Small intestine (tissue), 7 donors: Measurements from ENCODE around the gene ATP7A. TPM values are rescaled to one million over a fixed set of nuclear protein-coding genes. Genes with fewer than 3 reads are reported as not detected.
"Not testable (repeated sequence)": the region's sequence is repeated elsewhere in the genome, so short reads cannot be mapped to it uniquely, and the experiment has no call there.

ENCODE experiments used
- DNase-seq, 2 donors: peaks; one replicate each; pipeline versions ENCODE4 v3.0.0 to v3.0.0-alpha.2; 2013
- FAIRE-seq: peaks from 2 replicates; lab custom pipeline; 2012; peaks lifted over from hg19 to GRCh38; lab: Jason Lieb, UNC
- H3K27ac ChIP-seq, 3 donors: one replicate each; pipeline ENCODE4 v1.5.1; 2013; ENCODE audit warnings: low read length in 2 of 3, mild to moderate bottlenecking in 2 of 3, control low read depth in 1 of 3, inconsistent platforms in 1 of 3, low read depth in 1 of 3, moderate library complexity in 1 of 3
- H3K27me3 ChIP-seq, 3 donors: one replicate each; pipeline ENCODE4 v1.6.1; 2013; ENCODE audit warnings: low read length in 3 of 3, inconsistent platforms in 1 of 3; ENCODE audit not compliant: control insufficient read depth in 3 of 3, insufficient read depth in 3 of 3
- H3K36me3 ChIP-seq, 3 donors: one replicate each; pipeline ENCODE4 v1.6.1; 2013; ENCODE audit warnings: low read length in 3 of 3, inconsistent platforms in 1 of 3, low read depth in 1 of 3, mild to moderate bottlenecking in 1 of 3, moderate library complexity in 1 of 3; ENCODE audit not compliant: control insufficient read depth in 3 of 3, insufficient read depth in 2 of 3
- H3K4me1 ChIP-seq, 3 donors: one replicate each; pipeline ENCODE4 v1.6.1; 2013; ENCODE audit warnings: low read length in 2 of 3, inconsistent platforms in 1 of 3, low read depth in 1 of 3, mild to moderate bottlenecking in 1 of 3, moderate library complexity in 1 of 3; ENCODE audit not compliant: control insufficient read depth in 3 of 3, insufficient read depth in 2 of 3
- H3K4me3 ChIP-seq, 3 donors: one replicate each; pipeline ENCODE4 v1.5.1; 2013; ENCODE audit warnings: low read length in 3 of 3, control low read depth in 1 of 3, inconsistent platforms in 1 of 3, low read depth in 1 of 3, mild to moderate bottlenecking in 1 of 3, moderate library complexity in 1 of 3
- H3K9me3 ChIP-seq, 2 donors: one replicate each; pipeline ENCODE4 v1.6.1; 2013; ENCODE audit warnings: low read depth in 1 of 2, low read length in 1 of 2; ENCODE audit not compliant: control insufficient read depth in 2 of 2, insufficient read depth in 1 of 2
- WGBS, 3 donors: extraction: QIAGEN DNeasy Blood & Tissue Kit; methylation state at CpG; one replicate each; pipeline ENCODE4 v1.1.7; 2013; 5-methylcytosine and 5-hydroxymethylcytosine counted together
- polyA plus RNA-seq, 4 donors: library from polyadenylated mRNA; stranded (reverse) in 3 of 4; unstranded in 1 of 4; fragments of 200-250 nt in 3 of 4; fragments of 120-200 nt in 1 of 4; gene quantifications; one replicate each; pipeline versions ENCODE4 v1.2.1 to v1.2.3, GENCODE V29; 2013
- donor health status: healthy with polysubstance abuse.
- donor health status: control.
- donor health status: control.
- donor health status: Bipolar disorder and iron deficiency.
- donor health status: healthy.

ATP7A gene
- polyA plus RNA-seq, 4 donors = 0.81 to 9.2 (median 1.8) TPM

GRCh38 chrX:78064698-78065601, 154.5 kb downstream of the ATP7A start:
- WGBS, 3 donors = 69 to 79% (median 76%) methylated on average over 6 of the region's 6 CpGs
- not testable (repeated sequence) for H3K4me1 ChIP-seq, H3K4me3 ChIP-seq, DNase-seq, FAIRE-seq, H3K27me3 ChIP-seq, H3K36me3 ChIP-seq, H3K9me3 ChIP-seq
- H3K27ac ChIP-seq = peak overlapping the region in 1 of 3 donors; percentile 38

GRCh38 chrX:78066110-78066509, 155.6 kb downstream of the ATP7A start:
- FAIRE-seq (no peak), DNase-seq (no peak)
- peaks cover 0 to 5% of the 10 kb centered on the region in 2 donors for H3K9me3 ChIP-seq
- no peaks in the 10 kb centered on the region for H3K4me1 ChIP-seq
- no peak overlapping the region for H3K4me3 ChIP-seq
- 81 to 94% (median 93%) methylated on average over 1 of the region's 1 CpG for WGBS, 3 donors
- H3K27ac ChIP-seq = no peak overlapping the region
- H3K36me3 ChIP-seq = no peaks in the 10 kb centered on the region
- no peaks in the 10 kb centered on the region for H3K27me3 ChIP-seq

GRCh38 chrX:78071331-78071730, 160.8 kb downstream of the ATP7A start:
- H3K36me3 ChIP-seq = no peaks in the 10 kb centered on the region
- H3K9me3 ChIP-seq = peaks cover 0 to 3% of the 10 kb centered on the region in 2 donors
- FAIRE-seq (no peak), DNase-seq (no peak)
- no peak overlapping the region for H3K4me3 ChIP-seq
- no peak overlapping the region for H3K27ac ChIP-seq
- no peaks in the 10 kb centered on the region for H3K27me3 ChIP-seq
- H3K4me1 ChIP-seq = no peaks in the 10 kb centered on the region
- WGBS, 3 donors = 74 to 96% (median 92%) methylated on average over 3 of the region's 3 CpGs

- 82 to 92% (median 89%) methylated on average over 14 of the region's 14 CpGs for WGBS, 3 donors
- peak in 1 of 2 donors; percentile 15 for DNase-seq
- H3K27me3 ChIP-seq = not testable (repeated sequence)
These were observed 162.9 kb downstream of the ATP7A start for GRCh38 chrX:78073147-78074077.

GRCh38 chrX:78074088-78074487, 163.6 kb downstream of the ATP7A start:
- H3K27ac ChIP-seq = no peak overlapping the region
- H3K9me3 ChIP-seq = peaks cover 0 to 3% of the 10 kb centered on the region in 2 donors
- H3K27me3 ChIP-seq = no peaks in the 10 kb centered on the region
- H3K4me1 ChIP-seq = no peaks in the 10 kb centered on the region
- H3K4me3 ChIP-seq = no peak overlapping the region
- H3K36me3 ChIP-seq = no peaks in the 10 kb centered on the region
- DNase-seq (peak in 1 of 2 donors; percentile 2), FAIRE-seq (no peak)

More at GRCh38 chrX:78073147-78074077, 162.9 kb downstream of the ATP7A start:
- H3K36me3 ChIP-seq, FAIRE-seq, H3K4me3 ChIP-seq, H3K4me1 ChIP-seq, H3K27ac ChIP-seq, H3K9me3 ChIP-seq: not testable (repeated sequence)

- Histone ChIP-seq H3K27ac (no peak overlapping the region), H3K4me3 (no peak overlapping the region), H3K27me3 (no peaks in the 10 kb centered on the region), H3K9me3 (peaks cover 0 to 3% of the 10 kb centered on the region in 2 donors), H3K36me3 (no peaks in the 10 kb centered on the region), H3K4me1 (no peaks in the 10 kb centered on the region)
- DNase-seq (no peak), FAIRE-seq (no peak)
- WGBS, 3 donors = 74 to 85% (median 82%) methylated on average over 5 of the region's 5 CpGs
These were observed 165.4 kb downstream of the ATP7A start for GRCh38 chrX:78075787-78076389.

- not testable (repeated sequence) for H3K27ac ChIP-seq, DNase-seq, H3K27me3 ChIP-seq, H3K4me1 ChIP-seq, H3K4me3 ChIP-seq, H3K36me3 ChIP-seq, FAIRE-seq, H3K9me3 ChIP-seq
- WGBS, 3 donors = 93 to 95% (median 94%) methylated on average over 6 of the region's 6 CpGs
These were observed 170.9 kb downstream of the ATP7A start for GRCh38 chrX:78081413-78081812.

- WGBS, 3 donors = 36 to 65% (median 49%) methylated on average over 2 of the region's 2 CpGs
- H3K27ac ChIP-seq = no peak overlapping the region
- FAIRE-seq (no peak), DNase-seq (no peak)
- H3K36me3 ChIP-seq = no peaks in the 10 kb centered on the region
- H3K27me3 ChIP-seq = no peaks in the 10 kb centered on the region
- H3K4me1 ChIP-seq = no peaks in the 10 kb centered on the region
- no peaks in the 10 kb centered on the region for H3K9me3 ChIP-seq
- H3K4me3 ChIP-seq = no peak overlapping the region
These were observed 181.8 kb downstream of the ATP7A start for GRCh38 chrX:78092296-78092695.
